ENCODE results near the gene BICD1. TPM values are rescaled to one million over a fixed set of nuclear protein-coding genes. Genes with fewer than 3 reads are reported as not detected.

BICD1 gene
- total and polyA plus RNA-seq, 2 donors from 2014 or later, result 3.8 to 36.7 TPM

DNA sequence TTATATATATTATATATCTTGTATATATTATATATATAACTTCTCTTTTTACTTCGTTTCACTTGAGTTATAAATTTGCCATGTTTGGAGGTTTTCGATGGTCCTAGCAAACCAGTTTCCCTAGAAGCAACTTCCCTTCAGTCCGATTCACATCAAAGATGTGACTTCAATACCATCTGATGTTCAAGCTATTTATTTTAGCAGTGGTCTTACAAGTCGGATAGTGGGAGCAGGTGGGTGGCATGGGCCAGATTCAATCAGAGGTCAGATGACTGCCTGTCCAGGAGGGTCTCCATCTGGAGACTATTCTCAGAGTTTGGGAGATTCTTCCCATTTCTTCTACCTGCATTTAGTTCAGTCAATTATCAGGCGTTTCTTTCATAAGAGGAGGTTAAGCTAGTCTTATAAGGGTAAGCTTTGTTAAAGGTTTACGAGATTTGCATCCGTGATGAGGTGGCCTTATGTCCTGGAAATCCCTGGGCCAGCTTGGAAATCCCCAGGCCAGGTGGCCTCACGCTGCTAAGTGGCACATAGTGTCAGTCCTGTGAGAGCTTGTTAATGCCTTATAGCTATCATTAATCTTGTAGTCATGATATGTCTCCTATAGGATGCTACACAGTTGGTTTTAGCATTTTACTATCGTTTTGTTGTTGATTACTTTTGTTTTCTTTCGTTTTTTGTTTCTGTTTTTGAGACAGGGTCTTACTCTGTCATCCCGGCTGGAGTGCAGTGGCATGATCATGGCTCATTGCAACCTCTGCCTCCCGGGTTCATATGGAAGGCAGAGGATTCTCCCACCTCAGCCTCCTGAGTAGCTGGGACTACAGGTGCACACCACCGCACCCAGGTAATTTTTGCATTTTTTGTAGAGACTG, 145.8 kb downstream of the BICD1 start:
- Histone ChIP-seq H3K9me3 (ENCODE audit: control insufficient read depth in 2 of 3, insufficient read depth in 1 of 3, low read length in 3 of 3) (no peaks in the 10 kb centered on the region), H3K4me3 (ENCODE audit: low read length in 3 of 3) (no peak overlapping the region), H3K9ac (ENCODE audit: low read length in 3 of 3) (no peak overlapping the region), H3K27me3 (ENCODE audit: control insufficient read depth, insufficient read depth, low read length) (no peaks in the 10 kb centered on the region), H3K27ac (ENCODE audit: low read depth in 2 of 2, low read length in 2 of 2) (no peak overlapping the region), H3K4me1 (ENCODE audit: control insufficient read depth in 2 of 3, insufficient read depth in 2 of 3, low read depth in 1 of 3, low read length in 3 of 3) (no peaks in the 10 kb centered on the region), H3K36me3 (ENCODE audit: control insufficient read depth in 2 of 3, insufficient read depth in 3 of 3, low read length in 3 of 3) (no peaks in the 10 kb centered on the region)
- TF ChIP-seq, protein P1, sequence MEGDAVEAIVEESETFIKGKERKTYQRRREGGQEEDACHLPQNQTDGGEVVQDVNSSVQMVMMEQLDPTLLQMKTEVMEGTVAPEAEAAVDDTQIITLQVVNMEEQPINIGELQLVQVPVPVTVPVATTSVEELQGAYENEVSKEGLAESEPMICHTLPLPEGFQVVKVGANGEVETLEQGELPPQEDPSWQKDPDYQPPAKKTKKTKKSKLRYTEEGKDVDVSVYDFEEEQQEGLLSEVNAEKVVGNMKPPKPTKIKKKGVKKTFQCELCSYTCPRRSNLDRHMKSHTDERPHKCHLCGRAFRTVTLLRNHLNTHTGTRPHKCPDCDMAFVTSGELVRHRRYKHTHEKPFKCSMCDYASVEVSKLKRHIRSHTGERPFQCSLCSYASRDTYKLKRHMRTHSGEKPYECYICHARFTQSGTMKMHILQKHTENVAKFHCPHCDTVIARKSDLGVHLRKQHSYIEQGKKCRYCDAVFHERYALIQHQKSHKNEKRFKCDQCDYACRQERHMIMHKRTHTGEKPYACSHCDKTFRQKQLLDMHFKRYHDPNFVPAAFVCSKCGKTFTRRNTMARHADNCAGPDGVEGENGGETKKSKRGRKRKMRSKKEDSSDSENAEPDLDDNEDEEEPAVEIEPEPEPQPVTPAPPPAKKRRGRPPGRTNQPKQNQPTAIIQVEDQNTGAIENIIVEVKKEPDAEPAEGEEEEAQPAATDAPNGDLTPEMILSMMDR (IDR thresholded peaks at IDR 0.05; ENCODE audit: borderline replicate concordance, extremely low read depth, insufficient read depth), result no peak
- DNase-seq (no peak), FAIRE-seq (no peak)
- intact Hi-C loops (cut with DNase I), result no loop called here

DNA sequence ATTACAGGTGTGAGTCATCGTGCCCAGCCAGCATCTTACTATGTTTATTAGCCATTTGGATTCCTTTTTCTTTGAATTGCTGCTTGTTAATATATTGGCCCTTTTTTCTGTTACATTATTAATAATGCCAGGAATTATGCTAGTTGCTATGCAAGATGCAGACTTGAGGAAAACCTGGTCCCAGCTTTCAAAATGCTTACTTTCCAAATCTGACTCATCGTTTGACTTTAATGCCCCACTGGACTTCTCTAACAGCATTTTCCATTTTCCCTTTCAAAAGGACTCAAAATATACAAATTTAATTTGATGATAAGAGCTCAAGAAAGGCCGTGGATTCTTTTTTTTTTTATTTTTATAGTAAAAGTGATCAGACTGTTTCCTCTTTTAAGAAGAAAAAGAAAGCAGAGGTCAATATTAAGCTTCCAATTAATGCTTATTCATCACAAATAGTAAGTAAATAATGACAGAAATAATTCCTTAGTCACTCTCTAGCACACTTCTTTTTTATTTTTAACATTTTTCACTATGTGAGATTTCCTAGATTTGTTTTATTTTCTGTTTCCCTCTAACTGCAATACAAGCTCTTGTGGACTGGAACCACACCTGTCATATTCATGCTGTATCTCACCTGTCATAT, 146.6 kb downstream of the BICD1 start:
- no peak overlapping the region for H3K27ac ChIP-seq (ENCODE audit: low read depth in 2 of 2, low read length in 2 of 2)
- no peak overlapping the region for H3K4me3 ChIP-seq (ENCODE audit: low read length in 3 of 3)
- FAIRE-seq (no peak), DNase-seq (no peak)
- no peaks in the 10 kb centered on the region for H3K27me3 ChIP-seq (ENCODE audit: control insufficient read depth, insufficient read depth, low read length)
- no peaks in the 10 kb centered on the region for H3K36me3 ChIP-seq (ENCODE audit: control insufficient read depth in 2 of 3, insufficient read depth in 3 of 3, low read length in 3 of 3)
- TF ChIP-seq, protein P1 (IDR thresholded peaks at IDR 0.05; ENCODE audit: borderline replicate concordance, extremely low read depth, insufficient read depth), result no peak
- no peaks in the 10 kb centered on the region for H3K4me1 ChIP-seq (ENCODE audit: control insufficient read depth in 2 of 3, insufficient read depth in 2 of 3, low read depth in 1 of 3, low read length in 3 of 3)
- H3K9me3 ChIP-seq (ENCODE audit: control insufficient read depth in 2 of 3, insufficient read depth in 1 of 3, low read length in 3 of 3), result peaks cover 0 to 3% (median 2%) of the 10 kb centered on the region in 3 donors
- H3K9ac ChIP-seq (ENCODE audit: low read length in 3 of 3), result no peak overlapping the region
- intact Hi-C loops (cut with DNase I), result no loop called here

- no peaks in the 10 kb centered on the region for H3K36me3 ChIP-seq (ENCODE audit: control insufficient read depth in 2 of 3, insufficient read depth in 3 of 3, low read length in 3 of 3)
- intact Hi-C loops (cut with DNase I), result no loop called here
- peaks cover 0 to 3% (median 2%) of the 10 kb centered on the region in 3 donors for H3K9me3 ChIP-seq (ENCODE audit: control insufficient read depth in 2 of 3, insufficient read depth in 1 of 3, low read length in 3 of 3)
- H3K9ac ChIP-seq (ENCODE audit: low read length in 3 of 3), result no peak overlapping the region
- no peaks in the 10 kb centered on the region for H3K27me3 ChIP-seq (ENCODE audit: control insufficient read depth, insufficient read depth, low read length)
- no peak overlapping the region for H3K4me3 ChIP-seq (ENCODE audit: low read length in 3 of 3)
- H3K4me1 ChIP-seq (ENCODE audit: control insufficient read depth in 2 of 3, insufficient read depth in 2 of 3, low read depth in 1 of 3, low read length in 3 of 3), result no peaks in the 10 kb centered on the region
- TF ChIP-seq, protein P1 (IDR thresholded peaks at IDR 0.05; ENCODE audit: borderline replicate concordance, extremely low read depth, insufficient read depth), result no peak
- DNase-seq (no peak), FAIRE-seq (no peak)
- no peak overlapping the region for H3K27ac ChIP-seq (ENCODE audit: low read depth in 2 of 2, low read length in 2 of 2)
Measured at GRCh38 chr12:32254260-32254956, 147.8 kb downstream of the BICD1 start.
